Tibial nerve (tissue), 3 donors: ENCODE measurements around the gene HADHB.

Experiments
- POLR2A ChIP-seq, 2 donors: fragments of 450-650 bp; IDR thresholded peaks; one replicate each; pipeline ENCODE4 v1.6.1; 2017; ENCODE audit warnings: antibody characterized with exemption in 2 of 2, mild to moderate bottlenecking in 2 of 2, moderate library complexity in 2 of 2
- TF ChIP-seq, protein P1 (sequence below), 5 experiments: fragments of 200-600 bp in 3 of 5; fragments of 450-650 bp in 2 of 5; sonication (generic) in 3 of 5; IDR thresholded peaks; one replicate each; pipeline ENCODE4 v1.5.1; 2016 to 2019; ENCODE audit warnings: antibody characterized with exemption in 5 of 5, mild to moderate bottlenecking in 3 of 5, moderate library complexity in 2 of 5

DNA sequence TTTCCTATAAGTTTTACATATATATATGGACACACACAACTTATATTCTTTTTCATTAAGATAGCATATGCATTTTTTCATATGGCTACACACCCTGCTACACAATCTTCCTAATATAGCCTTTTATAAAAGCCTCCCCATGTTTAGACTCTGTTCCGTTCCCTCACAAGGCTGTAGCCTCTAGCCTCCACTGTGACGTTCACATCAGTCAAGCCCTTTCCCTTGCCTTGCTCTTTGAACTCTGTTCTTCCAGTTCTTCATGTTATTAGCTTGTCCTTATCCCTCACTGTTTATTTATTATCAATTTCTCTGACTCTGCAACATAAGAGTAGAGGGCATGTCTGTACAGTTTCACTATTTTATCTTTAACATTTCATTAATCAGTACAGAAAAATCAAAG lies 38.9 kb downstream of the HADHB start:
- TF ChIP-seq, protein P1, sequence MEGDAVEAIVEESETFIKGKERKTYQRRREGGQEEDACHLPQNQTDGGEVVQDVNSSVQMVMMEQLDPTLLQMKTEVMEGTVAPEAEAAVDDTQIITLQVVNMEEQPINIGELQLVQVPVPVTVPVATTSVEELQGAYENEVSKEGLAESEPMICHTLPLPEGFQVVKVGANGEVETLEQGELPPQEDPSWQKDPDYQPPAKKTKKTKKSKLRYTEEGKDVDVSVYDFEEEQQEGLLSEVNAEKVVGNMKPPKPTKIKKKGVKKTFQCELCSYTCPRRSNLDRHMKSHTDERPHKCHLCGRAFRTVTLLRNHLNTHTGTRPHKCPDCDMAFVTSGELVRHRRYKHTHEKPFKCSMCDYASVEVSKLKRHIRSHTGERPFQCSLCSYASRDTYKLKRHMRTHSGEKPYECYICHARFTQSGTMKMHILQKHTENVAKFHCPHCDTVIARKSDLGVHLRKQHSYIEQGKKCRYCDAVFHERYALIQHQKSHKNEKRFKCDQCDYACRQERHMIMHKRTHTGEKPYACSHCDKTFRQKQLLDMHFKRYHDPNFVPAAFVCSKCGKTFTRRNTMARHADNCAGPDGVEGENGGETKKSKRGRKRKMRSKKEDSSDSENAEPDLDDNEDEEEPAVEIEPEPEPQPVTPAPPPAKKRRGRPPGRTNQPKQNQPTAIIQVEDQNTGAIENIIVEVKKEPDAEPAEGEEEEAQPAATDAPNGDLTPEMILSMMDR (IDR thresholded peaks at IDR 0.05): no peak
- no peak for TF ChIP-seq POLR2A (IDR thresholded peaks at IDR 0.05)
